Left lung (tissue), 10 donors: ENCODE results near the gene SNTG2. TPM values are rescaled to one million over a fixed set of nuclear protein-coding genes. Genes with fewer than 3 reads are reported as not detected.
"Not testable (repeated sequence)": the region's sequence is repeated elsewhere in the genome, so short reads cannot be mapped to it uniquely, and the experiment has no call there.

Source experiments
- ATAC-seq: fragments of 200-7000 bp; cut with Tn5 transposase; one replicate; pipeline ENCODE4 v1.9.1; 2020; ENCODE audit warnings: moderate library complexity
- DNase-seq, 4 donors: peaks; one replicate each; pipeline ENCODE4 v3.0.0-alpha.2; 2013 to 2020
- H3K27ac ChIP-seq, 2 donors: fragments of 200-600 bp; sonication (generic) in 1 of 2; one replicate each; pipeline versions ENCODE4 v1.5.0 to v1.8.0; 2020 to 2021
- H3K27me3 ChIP-seq, 2 donors: fragments of 200-600 bp; sonication (generic) in 1 of 2; one replicate each; pipeline versions ENCODE4 v1.5.0 to v1.8.0; 2020 to 2021
- H3K36me3 ChIP-seq, 2 donors: fragments of 200-600 bp; sonication (generic) in 1 of 2; one replicate each; pipeline versions ENCODE4 v1.5.0 to v1.8.0; 2020 to 2021
- H3K4me1 ChIP-seq, 2 donors: fragments of 200-600 bp; one replicate each; pipeline ENCODE4 v1.8.0; 2021
- H3K4me3 ChIP-seq, 2 donors: fragments of 200-600 bp; sonication (generic) in 1 of 2; one replicate each; pipeline versions ENCODE4 v1.5.0 to v1.8.0; 2020 to 2021; ENCODE audit warnings: mild to moderate bottlenecking in 1 of 2
- H3K9me3 ChIP-seq, 2 donors: fragments of 200-600 bp; sonication (generic) in 1 of 2; one replicate each; pipeline versions ENCODE4 v1.5.0 to v1.8.0; 2020 to 2021
- intact Hi-C, 2 donors: fragments of 100-400 bp; cut with DNase I; formaldehyde crosslinking; loops; one replicate each; pipeline versions ENCODE4 v1.11.2 to v1.14.2; 2022
- polyA plus RNA-seq, 6 donors: library from polyadenylated mRNA; unstranded; fragments of 120-200 nt; gene quantifications; one replicate each; pipeline ENCODE4 v1.2.1, GENCODE V29; 2013; ENCODE audit not compliant: insufficient read length in 6 of 6
- total RNA-seq, 2 donors: library from RNA; stranded (reverse); fragmentation: NEBNext Ultra II Directional; extraction: Animal tissue kit (Norgen Biotek cat#: 25700); gene quantifications; one replicate each; pipeline ENCODE4 v1.2.1, GENCODE V29; 2021
- TF ChIP-seq, protein P1 (sequence below), 2 donors: fragments of 200-600 bp; sonication (generic) in 1 of 2; IDR thresholded peaks; one replicate each; pipeline versions ENCODE4 v1.5.0 to v1.8.0; 2021; ENCODE audit warnings: antibody characterized with exemption in 2 of 2
- donor health status: DM: no; HTN: yes; CAD: no.
- donor health status: DM: no; HTN: no; CAD: no.

The SNTG2 gene
- total and polyA plus RNA-seq, 8 donors: 0.24 to 3.2 (median 0.64) TPM

DNA sequence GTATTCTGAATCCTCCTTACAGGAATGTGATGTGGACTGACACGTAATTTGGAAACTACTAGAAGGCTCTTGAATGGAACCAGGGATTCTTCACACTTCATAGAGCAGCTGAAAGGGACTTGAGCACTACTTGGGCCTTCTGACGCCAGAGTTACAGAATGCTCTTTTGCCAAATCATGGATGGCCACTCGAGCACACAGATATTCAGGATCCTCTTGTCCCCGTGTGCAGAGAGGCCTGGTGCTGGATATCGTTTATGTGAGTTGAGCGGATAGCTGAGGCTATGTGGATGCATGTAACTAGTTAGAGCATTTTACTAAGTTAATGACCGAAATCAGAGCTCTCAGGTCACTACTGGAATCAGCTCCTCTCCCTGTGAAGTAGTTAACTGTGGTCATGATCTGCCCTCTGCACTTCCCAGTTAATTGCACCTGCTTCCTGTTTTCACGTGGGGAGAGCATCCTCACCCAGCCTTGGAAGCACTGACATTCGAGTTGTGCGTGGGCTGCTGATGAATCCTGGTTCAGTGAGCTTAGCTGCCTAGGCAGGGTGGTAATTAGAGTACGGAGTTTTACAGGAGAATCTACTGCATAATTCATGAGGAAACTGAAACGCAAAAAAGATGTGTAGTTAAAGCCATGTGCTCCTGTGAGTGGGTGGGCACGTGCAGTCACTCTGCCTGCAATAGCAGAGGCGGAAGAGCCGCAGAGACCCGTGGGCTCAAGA is 457.5 kb downstream of the SNTG2 start:
- intact Hi-C loops: no loop called here
- Histone ChIP-seq H3K36me3 (no peaks in the 10 kb centered on the region), H3K4me1 (no peaks in the 10 kb centered on the region), H3K9me3 (no peaks in the 10 kb centered on the region), H3K27ac (no peak overlapping the region), H3K27me3 (no peaks in the 10 kb centered on the region), H3K4me3 (no peak overlapping the region)
- ATAC-seq: no peak
- no peak for DNase-seq
- TF ChIP-seq, protein P1, sequence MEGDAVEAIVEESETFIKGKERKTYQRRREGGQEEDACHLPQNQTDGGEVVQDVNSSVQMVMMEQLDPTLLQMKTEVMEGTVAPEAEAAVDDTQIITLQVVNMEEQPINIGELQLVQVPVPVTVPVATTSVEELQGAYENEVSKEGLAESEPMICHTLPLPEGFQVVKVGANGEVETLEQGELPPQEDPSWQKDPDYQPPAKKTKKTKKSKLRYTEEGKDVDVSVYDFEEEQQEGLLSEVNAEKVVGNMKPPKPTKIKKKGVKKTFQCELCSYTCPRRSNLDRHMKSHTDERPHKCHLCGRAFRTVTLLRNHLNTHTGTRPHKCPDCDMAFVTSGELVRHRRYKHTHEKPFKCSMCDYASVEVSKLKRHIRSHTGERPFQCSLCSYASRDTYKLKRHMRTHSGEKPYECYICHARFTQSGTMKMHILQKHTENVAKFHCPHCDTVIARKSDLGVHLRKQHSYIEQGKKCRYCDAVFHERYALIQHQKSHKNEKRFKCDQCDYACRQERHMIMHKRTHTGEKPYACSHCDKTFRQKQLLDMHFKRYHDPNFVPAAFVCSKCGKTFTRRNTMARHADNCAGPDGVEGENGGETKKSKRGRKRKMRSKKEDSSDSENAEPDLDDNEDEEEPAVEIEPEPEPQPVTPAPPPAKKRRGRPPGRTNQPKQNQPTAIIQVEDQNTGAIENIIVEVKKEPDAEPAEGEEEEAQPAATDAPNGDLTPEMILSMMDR (IDR thresholded peaks at IDR 0.05): no peak

DNA sequence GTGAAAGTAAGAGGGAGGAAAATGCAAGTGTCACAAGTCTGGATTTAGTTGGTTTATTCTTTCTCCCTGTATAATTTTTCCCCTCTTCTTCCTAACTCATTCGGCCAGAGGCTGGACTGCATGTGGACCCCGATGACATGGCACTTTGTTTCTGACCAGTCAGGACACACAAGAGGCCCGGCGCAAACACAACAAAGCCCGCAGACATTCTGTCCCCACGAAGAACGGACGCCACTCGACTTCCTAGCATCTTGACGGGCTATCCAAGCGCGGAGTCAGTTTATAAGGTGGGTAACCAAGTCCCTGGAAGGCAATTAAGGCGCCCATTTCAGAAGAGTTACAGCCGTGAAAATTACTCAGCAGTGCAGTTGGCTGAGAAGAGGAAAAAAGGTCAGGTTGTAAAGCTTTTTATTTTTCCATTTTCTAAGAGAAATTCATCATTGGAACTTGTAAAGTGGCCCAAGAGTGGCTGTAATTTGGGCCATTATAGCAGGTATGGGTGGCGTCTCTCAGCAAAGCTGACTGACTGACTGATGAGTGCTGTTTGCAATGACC is 462.6 kb downstream of the SNTG2 start, which contains the start of gene TPO:
TPO (plus strand) TSS at position 308 of the 555 bp plus-strand sequence. CDS start 946 bp downstream, outside the sequence.
- intact Hi-C loops: no loop called here
- DNase-seq (no peak), ATAC-seq (no peak)
- no peak within 1 kb of the TSS for H3K4me3 ChIP-seq
- H3K27ac ChIP-seq: no peak within 1 kb of the TSS
- no peaks in the 10 kb centered on the region for H3K27me3 ChIP-seq
- no peaks in the 10 kb centered on the region for H3K36me3 ChIP-seq
- no peaks in the 10 kb centered on the region for H3K4me1 ChIP-seq
- TF ChIP-seq, protein P1 (IDR thresholded peaks at IDR 0.05): no peak
- no peaks in the 10 kb centered on the region for H3K9me3 ChIP-seq

GRCh38 chr2:1414121-1414520 is 463.5 kb downstream of the SNTG2 start:
- no peak overlapping the region for H3K4me3 ChIP-seq
- no peaks in the 10 kb centered on the region for H3K27me3 ChIP-seq
- no peaks in the 10 kb centered on the region for H3K9me3 ChIP-seq
- no peak for DNase-seq
- H3K27ac ChIP-seq: no peak overlapping the region
- TF ChIP-seq, protein P1 (IDR thresholded peaks at IDR 0.05): no peak
- no peaks in the 10 kb centered on the region for H3K36me3 ChIP-seq
- ATAC-seq: no peak
- intact Hi-C loops: no loop called here
- H3K4me1 ChIP-seq: no peaks in the 10 kb centered on the region

GRCh38 chr2:1414901-1415300 is 464.3 kb downstream of the SNTG2 start:
- H3K4me3 ChIP-seq, H3K4me1 ChIP-seq, H3K27ac ChIP-seq, DNase-seq, ATAC-seq, intact Hi-C loops, H3K9me3 ChIP-seq, H3K36me3 ChIP-seq, H3K27me3 ChIP-seq: not testable (repeated sequence)

GRCh38 chr2:1415501-1415900 is 464.9 kb downstream of the SNTG2 start:
- TF ChIP-seq, protein P1 (IDR thresholded peaks at IDR 0.05): no peak
- ATAC-seq (no peak), DNase-seq (no peak)

More at GRCh38 chr2:1415501-1415900, 464.9 kb downstream of the SNTG2 start:
- Histone ChIP-seq H3K27ac (no peak overlapping the region), H3K9me3 (no peaks in the 10 kb centered on the region), H3K4me1 (no peaks in the 10 kb centered on the region), H3K27me3 (no peaks in the 10 kb centered on the region), H3K36me3 (no peaks in the 10 kb centered on the region), H3K4me3 (no peak overlapping the region)
- intact Hi-C loops: no loop called here
